ENCODE measurements around the gene TNFRSF17.
"Not testable (repeated sequence)": the region's sequence is repeated elsewhere in the genome, so short reads cannot be mapped to it uniquely, and the experiment has no call there.

TNFRSF17 gene

GRCh38 chr16:11946433-11946832 is 18.6 kb upstream of the TNFRSF17 start:
- H3K36me3 ChIP-seq (replicated peaks): no peaks in the 10 kb centered on the region
- peak; percentile 2 for DNase-seq
- no peak overlapping the region for H3K4me3 ChIP-seq (ENCODE audit: low read depth, low read length)
- H3K27ac ChIP-seq: no peak overlapping the region
- in situ Hi-C loops (cut with HindIII; ENCODE audit: low pct_ligation_motif_present, low sequenced_read_pairs): no loop called here
- H3K27me3 ChIP-seq (replicated peaks): no peaks in the 10 kb centered on the region
- no peak for TF ChIP-seq CTCF (IDR thresholded peaks at IDR 0.05; ENCODE audit: low read depth, low read length, missing control alignments)

- in situ Hi-C loops (cut with HindIII; ENCODE audit: low pct_ligation_motif_present, low sequenced_read_pairs): no loop called here
Observed at GRCh38 chr16:11948819-11949218, 16.2 kb upstream of the TNFRSF17 start.

GRCh38 chr16:11949527-11949926 is 15.5 kb upstream of the TNFRSF17 start:
- Histone ChIP-seq H3K27me3 (replicated peaks) (no peaks in the 10 kb centered on the region), H3K27ac (no peak overlapping the region), H3K36me3 (replicated peaks) (no peaks in the 10 kb centered on the region), H3K4me3 (ENCODE audit: low read depth, low read length) (no peak overlapping the region)
- peak; percentile 38 for DNase-seq
- in situ Hi-C loops (cut with HindIII; ENCODE audit: low pct_ligation_motif_present, low sequenced_read_pairs): no loop called here
- TF ChIP-seq CTCF (IDR thresholded peaks at IDR 0.05; ENCODE audit: low read depth, low read length, missing control alignments): peak; percentile 64

More at GRCh38 chr16:11948819-11949218, 16.2 kb upstream of the TNFRSF17 start:
- DNase-seq: no peak
- Histone ChIP-seq H3K27ac (no peak overlapping the region), H3K4me3 (ENCODE audit: low read depth, low read length) (no peak overlapping the region), H3K36me3 (replicated peaks) (no peaks in the 10 kb centered on the region), H3K27me3 (replicated peaks) (no peaks in the 10 kb centered on the region)
- TF ChIP-seq CTCF (IDR thresholded peaks at IDR 0.05; ENCODE audit: low read depth, low read length, missing control alignments): no peak

- Histone ChIP-seq H3K4me3 (ENCODE audit: low read depth, low read length) (no peak overlapping the region), H3K27ac (no peak overlapping the region), H3K27me3 (replicated peaks) (no peaks in the 10 kb centered on the region), H3K36me3 (replicated peaks) (no peaks in the 10 kb centered on the region)
- TF ChIP-seq CTCF (IDR thresholded peaks at IDR 0.05; ENCODE audit: low read depth, low read length, missing control alignments): no peak
- in situ Hi-C loops (cut with HindIII; ENCODE audit: low pct_ligation_motif_present, low sequenced_read_pairs): no loop called here
- no peak for DNase-seq
Observed at GRCh38 chr16:11950388-11950787, 14.6 kb upstream of the TNFRSF17 start.

GRCh38 chr16:11953576-11953975 is 11.4 kb upstream of the TNFRSF17 start:
- H3K36me3 ChIP-seq (replicated peaks); H3K27me3 ChIP-seq (replicated peaks); in situ Hi-C loops (cut with HindIII; ENCODE audit: low pct_ligation_motif_present, low sequenced_read_pairs); DNase-seq; H3K4me3 ChIP-seq (ENCODE audit: low read depth, low read length); H3K27ac ChIP-seq: not testable (repeated sequence)

- Histone ChIP-seq H3K27me3 (replicated peaks) (no peaks in the 10 kb centered on the region), H3K36me3 (replicated peaks) (no peaks in the 10 kb centered on the region), H3K27ac (no peak overlapping the region), H3K4me3 (ENCODE audit: low read depth, low read length) (no peak overlapping the region)
- in situ Hi-C loops (cut with HindIII; ENCODE audit: low pct_ligation_motif_present, low sequenced_read_pairs): no loop called here
- no peak for TF ChIP-seq CTCF (IDR thresholded peaks at IDR 0.05; ENCODE audit: low read depth, low read length, missing control alignments)
- peak; percentile 72 for DNase-seq
Observed at GRCh38 chr16:11955713-11956123, 9.3 kb upstream of the TNFRSF17 start.
